CD4-positive, alpha-beta T cell (primary cell): ENCODE results near the gene ADARB2. TPM values are rescaled to one million over a fixed set of nuclear protein-coding genes. Genes with fewer than 3 reads are reported as not detected.

Source experiments
- ATAC-seq: fragments of 200-7000 bp; cut with Tn5 transposase; one replicate; pipeline ENCODE4 v1.10.0; 2022; ENCODE audit warnings: mild to moderate bottlenecking; ENCODE audit not compliant: poor library complexity
- CTCF ChIA-PET: fragments of 350-600 bp; sonication (Branson Sonifier 250); formaldehyde crosslinking; loops from one replicate; lab custom pipeline; 2021; ENCODE audit warnings: antibody characterized with exemption, inconsistent platforms; lab: Charles Lee
- POLR2A ChIA-PET: fragments of 350-600 bp; sonication (Branson Sonifier 250); formaldehyde crosslinking; loops from one replicate; lab custom pipeline; 2021; ENCODE audit warnings: antibody characterized with exemption, inconsistent platforms; lab: Charles Lee
- DNase-seq, 14 experiments: peaks; one replicate each; pipeline ENCODE4 v3.0.0-alpha.2; 2013 to 2020; ENCODE audit warnings: mixed read lengths in 2 of 14
- H3K27ac ChIP-seq, 2 donors: one replicate each; pipeline versions ENCODE4 v1.5.1 to v1.7.0; 2013; ENCODE audit warnings: low read length in 2 of 2, low read depth in 1 of 2, mild to moderate bottlenecking in 1 of 2
- H3K27me3 ChIP-seq, 2 experiments: 1 replicate in 1 of 2; 2 replicates in 1 of 2; pipeline versions ENCODE4 v1.6.1 to v1.7.0; 2013; ENCODE audit warnings: low read length in 2 of 2, control low read depth in 1 of 2, mild to moderate bottlenecking in 1 of 2, moderate library complexity in 1 of 2; ENCODE audit not compliant: insufficient read depth in 2 of 2, control insufficient read depth in 1 of 2
- H3K36me3 ChIP-seq: one replicate; pipeline ENCODE4 v1.6.1; 2013; ENCODE audit warnings: low read length, control low read depth; ENCODE audit not compliant: insufficient read depth
- H3K4me1 ChIP-seq: one replicate; pipeline ENCODE4 v1.6.1; 2013; ENCODE audit warnings: low read length, control low read depth; ENCODE audit not compliant: insufficient read depth
- H3K4me3 ChIP-seq: one replicate; pipeline ENCODE4 v1.5.1; 2013; ENCODE audit warnings: mild to moderate bottlenecking, low read length, moderate library complexity
- H3K9me3 ChIP-seq, 2 experiments: 1 replicate in 1 of 2; 2 replicates in 1 of 2; pipeline versions ENCODE4 v1.6.1 to v1.7.0; 2013; ENCODE audit warnings: low read length in 2 of 2, mild to moderate bottlenecking in 2 of 2, control low read depth in 1 of 2, moderate library complexity in 1 of 2; ENCODE audit not compliant: control insufficient read depth in 1 of 2, insufficient read depth in 1 of 2
- H3K27ac Mint-ChIP-seq: one replicate; pipeline ENCODE4 v1.8.0; 2020; ENCODE audit warnings: mixed read lengths
- H3K27me3 Mint-ChIP-seq: one replicate; pipeline ENCODE4 v1.8.0; 2021; ENCODE audit warnings: mixed read lengths
- H3K36me3 Mint-ChIP-seq: one replicate; pipeline ENCODE4 v1.8.0; 2021; ENCODE audit warnings: low read depth, mixed read lengths
- H3K4me1 Mint-ChIP-seq: one replicate; pipeline ENCODE4 v1.8.0; 2021; ENCODE audit warnings: low read depth, mixed read lengths
- H3K4me3 Mint-ChIP-seq: one replicate; pipeline ENCODE4 v1.8.0; 2020; ENCODE audit warnings: mild to moderate bottlenecking, mixed read lengths
- H3K9me3 Mint-ChIP-seq: one replicate; pipeline ENCODE4 v1.8.0; 2020; ENCODE audit warnings: mixed read lengths
- intact Hi-C, 2 experiments: fragments of 100-400 bp; cut with DNase I in 1 of 2; cut with micrococcal nuclease in 1 of 2; formaldehyde crosslinking; loops; one replicate each; pipeline versions ENCODE4 v1.15.1 to v1.9.0; 2023 to 2025; cut with DNase I, micrococcal nuclease
- total RNA-seq, 174 experiments: library from RNA in 2 of 174; stranded (reverse) in 2 of 174; gene quantifications; one replicate each; pipeline ENCODE4 v1.2.3 and lab custom pipeline; 2021 to 2026
- TF ChIP-seq, protein P1 (sequence below): fragments of 200-600 bp; IDR thresholded peaks from one replicate; pipeline ENCODE4 v1.8.0; 2022; ENCODE audit warnings: antibody characterized with exemption, mild to moderate bottlenecking

ADARB2 gene
- total RNA-seq, 2 experiments from 2014 or later: 0.14 TPM; not detected in 1

DNA sequence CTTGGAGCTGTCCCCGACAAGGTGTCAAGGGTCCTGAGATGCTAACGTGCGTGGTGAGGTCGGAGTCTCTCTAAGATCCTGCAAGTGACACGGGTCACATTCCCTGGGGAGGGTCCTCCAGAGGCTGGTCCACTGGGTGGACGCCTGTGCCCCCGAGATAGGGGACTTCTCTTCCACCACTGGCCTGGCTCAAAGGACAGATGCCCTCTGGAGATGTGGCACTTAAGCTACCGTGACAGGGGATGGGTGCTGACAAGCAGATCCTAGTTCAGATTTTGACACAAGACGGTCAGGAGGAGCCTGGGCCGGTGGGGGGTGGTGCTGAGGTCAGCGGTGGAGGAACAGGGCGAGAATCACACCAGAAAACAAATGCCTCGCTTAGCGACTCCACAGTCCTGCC is 178.0 kb downstream of the ADARB2 start:
- CTCF ChIA-PET: no interaction called here
- H3K27me3 Mint-ChIP-seq: peaks cover 22% of the 10 kb centered on the region
- ATAC-seq (no peak), DNase-seq (no peak)
- H3K27ac Mint-ChIP-seq: no peak overlapping the region
- no peak overlapping the region for H3K4me3 Mint-ChIP-seq
- H3K36me3 Mint-ChIP-seq: no peaks in the 10 kb centered on the region
- Histone ChIP-seq H3K36me3 (no peaks in the 10 kb centered on the region), H3K9me3 (peaks cover 0 to 7% of the 10 kb centered on the region in 2 experiments), H3K4me1 (no peaks in the 10 kb centered on the region), H3K27me3 (no peaks in the 10 kb centered on the region), H3K4me3 (no peak overlapping the region), H3K27ac (no peak overlapping the region)
- intact Hi-C loops: no loop called here
- TF ChIP-seq, protein P1, sequence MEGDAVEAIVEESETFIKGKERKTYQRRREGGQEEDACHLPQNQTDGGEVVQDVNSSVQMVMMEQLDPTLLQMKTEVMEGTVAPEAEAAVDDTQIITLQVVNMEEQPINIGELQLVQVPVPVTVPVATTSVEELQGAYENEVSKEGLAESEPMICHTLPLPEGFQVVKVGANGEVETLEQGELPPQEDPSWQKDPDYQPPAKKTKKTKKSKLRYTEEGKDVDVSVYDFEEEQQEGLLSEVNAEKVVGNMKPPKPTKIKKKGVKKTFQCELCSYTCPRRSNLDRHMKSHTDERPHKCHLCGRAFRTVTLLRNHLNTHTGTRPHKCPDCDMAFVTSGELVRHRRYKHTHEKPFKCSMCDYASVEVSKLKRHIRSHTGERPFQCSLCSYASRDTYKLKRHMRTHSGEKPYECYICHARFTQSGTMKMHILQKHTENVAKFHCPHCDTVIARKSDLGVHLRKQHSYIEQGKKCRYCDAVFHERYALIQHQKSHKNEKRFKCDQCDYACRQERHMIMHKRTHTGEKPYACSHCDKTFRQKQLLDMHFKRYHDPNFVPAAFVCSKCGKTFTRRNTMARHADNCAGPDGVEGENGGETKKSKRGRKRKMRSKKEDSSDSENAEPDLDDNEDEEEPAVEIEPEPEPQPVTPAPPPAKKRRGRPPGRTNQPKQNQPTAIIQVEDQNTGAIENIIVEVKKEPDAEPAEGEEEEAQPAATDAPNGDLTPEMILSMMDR: no peak
- POLR2A ChIA-PET: no interaction called here
- H3K9me3 Mint-ChIP-seq: no peaks in the 10 kb centered on the region
- no peaks in the 10 kb centered on the region for H3K4me1 Mint-ChIP-seq

DNA sequence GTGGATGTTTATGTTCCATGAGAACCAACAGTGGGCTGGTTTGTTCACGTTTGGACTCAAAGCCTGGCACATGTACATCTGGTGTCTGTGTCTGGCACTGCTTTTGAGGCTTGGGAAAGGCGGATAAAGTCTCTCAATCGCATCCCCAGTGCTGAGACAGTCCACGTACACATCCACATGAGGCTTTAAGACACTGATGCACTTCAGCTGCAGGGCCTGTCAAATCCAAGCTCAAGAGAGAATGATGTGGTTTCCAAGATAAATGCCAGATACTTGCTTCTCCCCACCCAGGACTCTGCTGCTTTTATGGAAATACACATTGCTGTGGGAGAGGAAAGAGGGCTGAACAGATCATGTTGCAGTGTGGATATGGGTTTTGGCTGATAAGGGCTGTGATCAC is 178.4 kb downstream of the ADARB2 start:
- Histone ChIP-seq H3K4me1 (no peaks in the 10 kb centered on the region), H3K9me3 (peaks cover 0 to 7% of the 10 kb centered on the region in 2 experiments), H3K27me3 (no peaks in the 10 kb centered on the region), H3K27ac (no peak overlapping the region), H3K36me3 (no peaks in the 10 kb centered on the region), H3K4me3 (no peak overlapping the region)
- POLR2A ChIA-PET: no interaction called here
- no peak overlapping the region for H3K4me3 Mint-ChIP-seq
- no peaks in the 10 kb centered on the region for H3K36me3 Mint-ChIP-seq
- H3K4me1 Mint-ChIP-seq: no peaks in the 10 kb centered on the region
- H3K9me3 Mint-ChIP-seq: no peaks in the 10 kb centered on the region
- intact Hi-C loops: no loop called here
- TF ChIP-seq, protein P1: no peak
- peaks cover 22% of the 10 kb centered on the region for H3K27me3 Mint-ChIP-seq
- no peak overlapping the region for H3K27ac Mint-ChIP-seq
- CTCF ChIA-PET: no interaction called here
- ATAC-seq: no peak
- no peak for DNase-seq

DNA sequence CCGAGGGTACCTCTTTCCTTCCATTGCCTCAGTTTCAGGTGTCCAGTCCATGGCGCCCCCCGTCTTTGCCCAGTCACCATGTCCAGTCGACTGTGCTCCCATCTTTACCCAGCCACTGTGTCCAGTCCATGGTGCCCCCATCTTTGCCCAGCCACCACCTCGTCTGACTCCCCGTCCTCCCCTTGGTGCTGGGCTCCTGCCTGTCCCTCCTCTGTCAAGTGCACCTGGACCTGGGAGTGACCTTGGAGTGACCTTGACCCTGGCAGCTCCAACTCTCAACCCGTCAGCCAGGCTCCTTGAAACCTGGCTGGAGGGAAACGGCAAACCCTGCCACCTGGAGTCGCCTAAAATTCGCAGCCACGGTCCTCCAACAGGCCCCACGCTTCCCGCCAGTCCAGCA is 180.2 kb downstream of the ADARB2 start:
- H3K27me3 Mint-ChIP-seq: peaks cover 14% of the 10 kb centered on the region
- no peak overlapping the region for H3K4me3 Mint-ChIP-seq
- no peaks in the 10 kb centered on the region for H3K9me3 Mint-ChIP-seq
- DNase-seq (no peak), ATAC-seq (no peak)
- Histone ChIP-seq H3K9me3 (peaks cover 0 to 8% of the 10 kb centered on the region in 2 experiments), H3K27ac (no peak overlapping the region), H3K27me3 (no peaks in the 10 kb centered on the region), H3K4me1 (no peaks in the 10 kb centered on the region), H3K36me3 (no peaks in the 10 kb centered on the region), H3K4me3 (no peak overlapping the region)
- no peaks in the 10 kb centered on the region for H3K36me3 Mint-ChIP-seq
- ChIA-PET CTCF (no interaction called here), POLR2A (no interaction called here)
- TF ChIP-seq, protein P1: no peak
- H3K4me1 Mint-ChIP-seq: no peaks in the 10 kb centered on the region
- H3K27ac Mint-ChIP-seq: no peak overlapping the region
- intact Hi-C loops: no loop called here
